Stimulated activated CD4-positive, alpha-beta T cell treated with anti-CD3 and anti-CD28 coated beads, Interleukin-1b, Interleukin-23, amount 100 ng/mL, for 48 hours (primary cell): ENCODE data around the gene NR5A2.

Experiments
- DNase-seq: peaks from one replicate; pipeline ENCODE4 v3.0.0-alpha.2; 2020

Gene NR5A2

DNA sequence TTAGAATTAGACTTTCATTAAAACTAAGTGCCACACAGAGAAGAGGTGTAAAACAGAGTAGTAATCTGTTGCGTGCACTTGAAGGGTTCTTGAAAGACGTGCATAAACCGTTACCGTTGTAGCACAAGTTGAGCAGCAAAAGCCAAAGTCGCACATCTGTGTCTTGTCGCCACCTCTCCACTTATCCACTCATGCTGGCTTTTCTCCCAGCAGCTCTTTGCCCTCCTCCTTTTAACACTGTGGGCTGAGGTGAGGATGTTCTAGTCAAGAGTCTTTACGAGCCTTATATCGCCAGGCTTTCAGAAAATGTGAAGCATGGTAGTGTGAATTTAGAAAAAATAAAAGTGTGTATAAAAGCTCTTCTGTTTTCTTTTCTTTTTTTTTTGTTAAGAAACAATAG lies 48.0 kb downstream of the NR5A2 start:
- no peak for DNase-seq

DNA sequence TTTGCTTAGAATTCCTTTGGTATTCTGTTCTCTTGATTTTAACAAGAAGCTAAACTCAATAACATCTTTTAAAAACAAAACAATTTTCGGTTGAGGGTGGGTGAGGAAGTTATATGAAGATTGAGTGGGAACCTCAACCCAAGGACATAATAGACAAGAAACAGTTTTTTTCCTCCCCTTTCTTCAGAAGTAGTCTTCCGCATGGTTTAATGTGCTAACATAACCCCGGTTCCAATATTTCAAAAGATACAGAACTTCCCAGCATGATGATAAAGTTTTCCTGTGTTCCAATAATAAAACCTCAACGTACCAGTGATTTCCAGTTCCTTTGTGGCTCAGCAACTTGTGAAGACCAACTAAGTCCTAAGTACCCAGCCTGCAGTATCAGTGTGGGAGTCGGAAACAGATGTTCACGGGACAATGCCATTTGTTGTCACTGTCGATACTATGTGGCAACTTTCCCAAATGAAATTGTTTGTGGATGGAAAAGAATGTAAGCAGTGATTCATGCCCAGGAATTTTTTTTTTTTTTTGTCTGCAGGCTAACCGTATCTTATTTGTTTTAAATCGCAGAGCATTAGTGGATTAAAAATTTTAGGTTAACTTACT lies 48.5 kb downstream of the NR5A2 start:
- no peak for DNase-seq

DNA sequence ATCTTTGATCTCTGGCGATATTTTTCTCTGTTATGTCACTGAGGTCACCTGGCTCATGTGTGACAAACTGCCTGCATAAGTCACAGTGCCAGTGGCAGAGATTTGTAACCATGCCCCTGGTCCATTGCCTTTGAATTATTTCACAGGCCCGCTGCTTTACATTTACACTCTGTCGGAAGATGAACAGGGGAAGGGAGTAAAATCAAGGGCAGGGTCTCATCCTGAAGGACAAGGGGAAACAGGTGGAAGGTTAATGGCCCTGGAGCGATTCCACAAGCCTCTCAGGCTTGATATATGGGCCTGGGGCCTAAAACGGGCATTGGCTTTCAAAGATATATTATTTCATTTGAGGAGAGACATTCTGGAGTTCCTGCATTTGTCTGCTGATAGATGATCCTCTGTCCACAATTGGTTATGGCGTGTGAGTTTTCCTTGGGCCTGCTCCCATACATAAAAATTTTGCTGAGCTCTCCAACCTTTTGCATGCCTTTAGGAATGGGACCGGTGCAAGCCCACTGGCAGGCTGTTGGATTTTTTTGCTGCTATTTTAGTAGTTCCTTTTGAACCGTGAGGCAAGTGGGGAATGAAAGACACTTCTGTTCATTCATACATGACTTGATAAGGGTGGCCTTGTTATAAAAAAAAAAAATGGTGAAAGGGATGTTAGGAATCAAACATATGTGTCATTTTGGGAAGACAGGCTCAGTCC lies 51.9 kb downstream of the NR5A2 start:
- no peak for DNase-seq

DNA sequence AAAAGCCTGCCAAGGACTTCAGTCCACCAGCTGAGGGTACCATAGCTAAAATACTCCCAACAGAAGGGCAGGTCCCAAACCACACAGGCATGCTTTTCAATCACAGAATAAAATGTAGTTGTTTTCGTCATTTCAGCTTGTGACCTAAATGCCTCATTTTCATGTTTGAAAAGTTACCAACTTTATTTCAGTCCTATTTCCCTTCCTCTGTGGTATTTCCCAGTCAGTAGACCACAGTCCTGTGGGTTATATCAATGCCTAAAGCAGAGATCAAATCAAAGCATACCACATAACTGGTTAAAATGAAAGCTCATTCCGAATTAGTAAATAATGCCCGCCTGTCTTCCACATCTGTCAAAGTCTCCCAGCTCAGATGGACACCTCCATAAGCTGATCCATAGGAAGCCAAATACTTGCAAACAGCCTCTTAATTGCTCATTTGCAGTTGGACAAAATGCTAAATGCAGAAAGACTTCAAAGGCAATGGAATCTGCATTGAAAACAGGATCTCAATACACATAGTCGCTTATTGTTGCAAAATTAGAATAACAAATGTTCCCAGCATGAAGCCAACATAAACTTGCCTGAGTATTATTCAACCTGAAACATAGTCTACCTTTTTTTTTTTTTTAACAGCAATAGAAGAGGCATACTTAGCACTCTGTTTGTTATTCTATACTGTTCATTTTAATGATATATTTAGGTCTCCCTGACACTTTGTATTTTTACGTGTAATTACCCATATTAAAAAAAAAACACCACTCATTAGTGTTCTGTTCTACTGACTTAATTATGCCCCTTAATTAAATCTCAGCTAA lies 53.9 kb downstream of the NR5A2 start:
- no peak for DNase-seq

DNA sequence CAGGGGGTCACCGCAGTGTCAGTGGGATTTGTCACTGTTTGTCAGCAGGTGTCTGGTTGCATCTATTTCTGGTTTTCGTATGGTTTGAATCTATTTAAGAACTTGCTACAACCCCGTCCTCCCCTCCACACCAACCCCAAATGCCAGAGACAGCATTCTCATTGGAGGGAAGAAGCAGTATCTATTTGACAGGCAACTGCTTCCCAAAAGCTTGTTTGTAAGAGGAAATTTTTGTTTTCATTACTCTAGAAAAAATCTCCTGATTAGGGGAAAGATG lies 54.4 kb downstream of the NR5A2 start:
- DNase-seq, result no peak

DNA sequence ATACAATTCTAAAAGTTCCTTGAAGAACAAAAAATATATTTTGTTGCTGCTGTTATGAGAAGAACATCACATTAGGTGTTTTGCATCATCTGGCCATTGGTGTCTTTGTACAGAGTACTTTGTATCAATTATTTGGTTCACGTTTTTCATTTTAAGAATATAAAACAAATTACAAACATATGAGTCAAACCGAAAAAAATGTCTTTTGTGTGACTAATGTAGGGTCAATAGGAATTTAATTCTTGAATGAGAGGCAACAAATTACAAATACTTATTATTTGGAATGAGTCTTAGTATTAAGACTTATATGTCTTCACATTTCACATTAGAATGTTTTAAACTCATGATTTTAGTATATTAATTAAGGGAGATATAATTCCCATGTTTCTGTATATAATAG lies 54.8 kb downstream of the NR5A2 start:
- DNase-seq, result no peak

DNA sequence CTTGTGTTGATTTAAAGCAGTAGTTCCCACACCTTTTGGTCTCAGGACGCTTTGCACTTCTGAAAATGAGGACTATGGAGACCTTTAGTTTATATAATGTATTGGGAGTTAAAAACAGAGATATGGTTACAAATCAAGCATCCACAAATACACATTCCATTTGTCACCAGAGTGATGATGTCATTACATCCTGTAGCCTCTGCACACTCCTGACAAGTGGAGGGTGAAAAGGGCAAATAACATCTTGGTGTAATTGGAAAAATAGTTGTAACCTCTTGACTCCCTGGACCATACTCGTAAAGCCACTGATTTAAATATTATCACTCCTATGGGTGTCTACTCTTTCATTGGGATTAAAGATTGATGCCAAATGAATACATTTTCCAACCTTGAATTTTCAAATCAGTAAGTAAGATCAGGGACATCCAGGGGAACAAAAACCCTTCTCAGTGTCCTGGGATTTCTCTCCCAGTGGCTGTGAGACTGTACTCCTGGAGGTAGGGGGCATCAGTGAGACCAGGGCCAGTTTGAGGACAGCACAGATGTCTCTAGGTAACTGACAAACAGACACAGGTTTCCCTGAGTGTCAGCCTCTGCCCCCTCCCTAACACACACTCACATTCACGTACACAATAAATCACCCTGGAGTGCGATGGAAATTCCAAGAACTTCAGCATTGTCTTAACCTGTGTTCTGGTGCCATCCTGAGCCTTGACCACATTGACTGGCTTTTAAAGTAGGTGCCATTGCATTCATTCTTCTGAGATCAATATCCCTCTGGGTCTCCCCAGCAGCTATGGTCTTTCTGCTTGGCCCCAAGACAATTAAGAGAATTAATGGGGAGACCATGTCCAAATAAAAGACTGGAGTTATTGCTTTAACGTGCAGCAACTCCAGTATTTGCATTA lies 63.0 kb downstream of the NR5A2 start:
- no peak for DNase-seq

DNA sequence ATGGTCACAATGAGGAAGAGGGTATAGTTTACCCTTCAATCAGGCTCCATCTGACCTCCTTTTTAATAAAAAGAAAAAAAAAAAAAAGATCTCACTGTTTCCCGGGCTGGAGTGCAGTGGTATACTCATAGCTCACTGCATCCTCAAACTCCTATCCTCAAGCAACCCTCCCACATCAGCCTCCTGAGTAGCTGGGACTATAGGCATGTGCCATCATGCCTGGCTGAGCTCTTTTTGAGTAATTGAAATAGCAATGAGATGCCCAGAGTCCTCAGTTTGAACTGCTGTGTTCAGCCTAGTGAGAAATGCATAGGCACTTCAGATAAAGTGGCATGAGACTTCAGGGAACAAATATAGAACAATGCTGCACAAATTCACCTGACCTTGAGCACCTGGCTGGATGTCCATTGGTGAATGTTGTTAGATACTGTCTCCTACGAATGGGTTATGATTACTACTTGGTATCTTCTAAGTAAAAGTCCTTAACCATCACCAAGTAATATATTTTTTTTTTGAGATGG lies 67.6 kb downstream of the NR5A2 start:
- no peak for DNase-seq

DNA sequence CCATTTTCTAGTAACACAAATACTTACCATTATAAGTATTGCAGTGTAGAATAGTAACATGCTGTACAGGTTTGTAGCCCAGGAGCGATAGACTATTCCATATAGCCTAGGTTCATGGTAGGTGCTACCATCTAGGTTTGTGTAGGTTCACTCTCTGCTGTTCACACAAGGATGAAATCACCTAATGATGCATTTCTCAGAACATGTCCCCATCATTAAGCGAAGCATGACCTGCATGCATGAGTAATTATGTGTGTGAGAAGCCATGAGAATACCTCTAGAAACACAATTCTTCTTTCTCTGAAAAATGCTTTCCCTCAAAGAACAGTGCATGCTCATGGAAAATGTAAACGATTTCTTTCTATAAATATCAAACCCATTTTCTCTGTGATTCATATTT lies 69.3 kb downstream of the NR5A2 start:
- DNase-seq, result no peak

DNA sequence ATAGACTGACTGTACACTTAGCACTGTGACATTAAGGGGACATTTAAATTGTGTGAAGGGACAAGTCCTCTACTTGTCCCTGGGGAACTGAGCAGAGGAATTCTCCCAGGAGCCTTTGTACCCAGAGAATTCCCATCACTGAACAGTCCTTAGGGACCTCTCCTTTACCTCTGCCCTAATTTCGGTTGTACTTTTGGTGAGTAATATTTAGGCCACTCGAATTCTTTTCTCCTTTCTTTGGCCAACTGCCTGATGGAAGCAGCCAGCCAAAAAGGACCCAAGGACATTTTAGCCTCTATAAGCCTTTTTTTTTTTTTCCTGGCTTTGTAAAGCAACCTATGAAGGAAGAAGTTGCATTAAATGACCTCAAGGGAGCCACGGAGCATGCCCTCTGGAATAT lies 71.5 kb downstream of the NR5A2 start:
- no peak for DNase-seq

DNA sequence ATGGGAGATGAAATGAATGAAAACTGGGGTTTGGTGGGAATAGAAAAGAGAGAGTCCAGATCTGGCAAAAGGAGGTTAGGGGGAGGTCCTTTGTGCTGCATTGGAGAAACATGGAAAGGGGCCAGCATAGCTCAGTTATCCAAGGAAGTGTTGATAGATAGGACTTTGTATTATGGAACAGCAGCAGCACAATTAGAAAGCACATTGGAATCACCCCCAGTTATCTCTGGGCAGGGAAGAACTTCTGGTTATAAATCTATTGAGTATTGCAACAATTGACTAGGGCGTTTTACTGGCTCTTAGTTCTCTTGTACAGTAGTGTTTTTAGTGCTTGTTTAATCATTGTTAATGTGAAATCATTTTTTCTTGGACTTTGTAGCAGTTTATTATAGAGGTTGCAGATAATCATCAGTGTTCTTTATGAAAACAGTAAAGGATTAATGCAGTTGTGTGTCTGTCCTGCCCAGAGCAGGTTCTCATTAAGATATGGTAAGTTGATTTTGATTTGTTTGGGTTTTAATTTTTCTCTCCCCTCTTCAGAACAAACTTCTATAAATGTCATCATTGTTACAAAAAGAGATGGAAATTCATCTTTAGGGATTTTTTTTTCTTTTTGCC lies 76.6 kb downstream of the NR5A2 start:
- no peak for DNase-seq

DNA sequence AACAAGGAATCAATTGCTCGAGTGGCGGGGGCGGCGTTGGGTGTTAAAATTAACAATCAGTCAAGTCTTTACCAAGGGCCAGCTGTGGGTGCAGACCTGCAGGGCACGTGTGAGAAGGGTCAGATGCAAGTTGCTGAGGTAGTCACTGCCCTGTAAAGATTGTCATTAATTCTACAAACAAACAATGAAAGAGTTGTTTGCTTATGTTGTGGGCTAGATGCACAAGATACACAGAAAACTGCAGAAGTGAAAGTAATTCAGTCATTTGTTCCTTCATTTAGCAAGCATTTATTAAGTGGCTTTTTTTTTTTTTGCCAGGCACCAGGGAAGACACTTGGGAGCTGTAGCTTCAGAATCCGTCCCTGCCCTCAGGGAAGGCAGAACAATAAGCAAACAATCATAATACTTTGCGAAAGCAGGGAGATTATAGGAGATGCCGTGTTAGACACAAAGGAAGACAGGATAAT lies 79.5 kb downstream of the NR5A2 start:
- no peak for DNase-seq

DNA sequence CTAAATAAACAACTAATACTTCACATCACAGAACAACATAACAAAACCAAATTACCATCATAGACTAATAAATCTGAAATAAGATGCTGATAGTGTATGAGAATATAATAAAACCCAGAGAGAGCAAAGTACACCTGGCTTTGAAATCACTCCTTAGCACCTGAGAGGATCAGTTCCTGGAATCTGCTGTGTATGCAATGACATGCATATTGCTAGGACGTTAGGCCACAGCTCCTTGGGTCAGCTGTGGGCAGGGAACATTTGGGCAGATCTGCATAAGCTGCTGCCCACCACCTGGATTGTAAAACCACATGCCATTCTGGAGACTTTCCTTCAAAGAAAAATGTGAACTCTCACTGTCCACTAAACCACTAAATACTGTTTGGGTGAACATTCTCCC lies 81.1 kb downstream of the NR5A2 start:
- no peak for DNase-seq

DNA sequence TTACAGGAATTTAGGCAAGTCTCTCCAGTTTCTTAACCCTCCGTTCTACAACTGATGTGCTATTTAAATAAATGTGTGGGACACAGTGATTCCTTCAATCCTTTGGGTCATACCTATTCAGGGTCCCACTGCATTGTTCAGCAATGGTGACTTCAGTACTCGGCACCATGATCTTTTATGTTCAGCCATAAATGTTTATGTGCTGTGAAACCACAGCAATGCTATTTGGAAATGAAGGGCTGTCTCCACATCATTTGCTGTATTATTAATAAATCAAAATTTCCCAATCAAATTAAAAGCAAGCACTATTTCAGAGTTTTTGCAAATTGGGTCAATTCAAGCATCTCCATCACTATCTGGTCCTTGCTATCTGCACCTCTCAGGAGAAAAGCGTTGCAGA lies 84.8 kb downstream of the NR5A2 start:
- no peak for DNase-seq

DNA sequence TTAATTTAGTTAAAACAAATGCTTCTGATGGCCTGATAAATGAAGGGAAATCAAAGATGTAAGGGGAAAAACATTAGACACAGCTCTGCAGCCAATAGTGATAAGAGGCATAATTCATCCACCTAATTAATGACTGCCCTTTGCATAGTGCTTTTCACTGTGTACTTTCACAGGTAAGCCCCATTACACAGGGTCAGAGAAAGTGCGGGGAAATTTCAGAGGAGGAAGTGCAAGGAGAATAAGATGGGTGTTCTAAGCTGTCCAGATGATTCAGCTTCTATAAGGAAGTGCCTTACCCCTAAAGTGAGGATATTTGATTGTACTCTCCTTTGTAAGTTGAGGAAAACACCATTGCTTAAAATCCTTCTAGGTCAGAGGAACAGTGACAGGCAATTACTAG lies 88.0 kb downstream of the NR5A2 start:
- DNase-seq, result no peak

DNA sequence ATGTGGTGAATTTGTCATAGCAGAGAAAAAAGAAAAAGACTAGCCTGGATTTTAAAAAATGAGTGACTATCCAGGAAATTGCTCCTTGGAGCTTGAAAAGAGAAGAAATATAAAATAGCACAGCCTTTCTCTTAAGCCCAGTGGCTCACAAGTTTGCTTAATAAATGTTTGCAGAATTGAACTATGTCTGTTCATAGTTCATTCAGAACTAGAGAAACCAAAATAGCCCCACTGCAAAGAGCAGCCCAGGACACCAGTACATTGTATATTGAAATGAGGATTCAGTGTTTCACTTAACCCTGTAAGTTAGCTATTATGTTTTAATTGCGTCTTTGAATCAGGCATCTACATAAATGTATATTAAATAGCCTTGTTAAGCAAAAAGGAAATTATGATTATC lies 88.8 kb downstream of the NR5A2 start:
- no peak for DNase-seq

DNA sequence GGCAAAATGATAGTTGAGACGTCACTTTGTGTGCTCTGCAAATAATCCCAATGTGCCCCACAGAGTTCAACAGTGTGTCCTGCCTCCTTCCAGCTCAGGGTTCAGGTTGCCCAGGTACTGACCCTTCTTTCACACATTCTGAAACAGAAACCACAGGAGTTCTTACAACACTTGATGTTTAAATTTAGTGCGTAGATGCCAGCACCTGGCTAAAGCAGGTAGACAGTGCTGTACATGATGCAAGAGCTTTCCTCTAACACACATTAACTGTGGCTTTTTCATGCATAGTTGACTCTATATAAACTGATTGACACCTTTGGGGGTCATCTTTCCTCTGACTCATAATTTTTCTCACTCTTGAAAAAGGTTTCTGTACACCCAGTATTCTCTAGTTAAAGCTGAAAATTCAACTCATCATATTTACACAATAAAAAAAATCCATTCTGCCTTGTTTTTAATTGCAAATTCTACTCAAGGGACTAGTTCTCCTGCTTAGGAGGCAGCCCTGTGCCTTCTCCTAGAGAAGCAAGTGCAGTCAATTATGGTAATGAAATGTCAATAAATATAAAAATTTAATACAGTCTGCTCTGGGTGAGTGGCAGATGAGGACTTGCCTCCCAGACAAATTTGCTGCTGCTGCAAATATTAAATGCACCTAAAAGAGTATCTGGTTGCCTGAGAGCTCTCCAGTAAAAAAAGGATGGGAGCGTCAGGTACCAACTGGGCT lies 91.4 kb downstream of the NR5A2 start:
- no peak for DNase-seq

DNA sequence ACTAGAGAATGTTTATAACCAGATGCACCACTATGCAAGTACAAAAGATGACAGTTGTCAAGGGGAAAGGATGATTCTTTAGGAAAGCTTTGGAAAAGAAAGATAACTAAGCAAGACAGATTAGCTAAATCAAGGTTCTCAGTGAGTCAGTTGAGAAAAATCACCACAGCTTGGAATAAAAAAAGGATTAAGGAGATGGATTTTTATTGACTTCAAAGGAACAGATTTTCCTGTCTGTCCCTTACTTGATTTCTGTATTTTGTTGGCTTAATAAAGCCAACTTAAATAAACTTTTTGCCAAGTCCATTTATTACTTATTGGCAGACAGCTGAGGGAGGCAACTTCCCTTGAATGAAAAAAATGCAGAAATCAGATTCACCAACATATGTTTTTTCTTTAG lies 93.9 kb downstream of the NR5A2 start:
- DNase-seq, result no peak

DNA sequence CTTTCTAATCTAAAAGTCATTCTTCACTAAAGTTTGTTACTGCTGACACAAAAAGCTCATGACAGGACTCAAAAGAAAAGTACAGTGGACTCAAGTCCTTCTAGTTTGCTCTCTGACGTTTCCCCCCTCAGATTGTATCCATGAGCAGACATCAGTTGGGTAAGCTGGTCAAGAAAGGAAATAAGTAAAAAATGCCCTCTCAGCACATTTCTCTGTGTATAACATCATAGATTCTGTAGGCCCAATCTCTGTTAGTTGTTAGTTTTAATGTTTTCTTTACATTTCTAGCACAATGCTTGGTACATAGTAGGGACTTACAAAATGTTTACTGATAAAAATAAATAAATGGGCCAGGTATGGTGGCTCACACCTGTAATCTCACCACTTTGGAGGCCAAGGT lies 96.8 kb downstream of the NR5A2 start:
- DNase-seq, result no peak

DNA sequence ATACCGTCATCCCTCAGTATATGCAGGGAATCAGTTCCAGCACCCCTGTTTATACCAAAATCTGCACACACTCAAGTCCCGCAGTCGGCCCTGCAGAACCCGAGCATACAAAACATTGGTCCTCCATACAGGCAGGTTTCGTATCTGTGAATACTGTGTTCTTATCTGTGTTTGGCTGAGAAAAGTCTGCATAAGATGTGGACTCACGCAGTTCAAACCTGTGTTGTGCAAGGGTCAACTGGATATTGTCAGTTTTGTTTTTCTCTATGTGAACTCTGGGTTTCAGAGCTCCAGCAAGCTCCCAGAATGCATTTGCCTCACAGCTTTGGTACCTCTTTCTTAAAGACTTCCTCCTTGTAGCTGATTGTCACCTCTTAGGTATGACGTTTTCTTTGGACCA lies 100.6 kb downstream of the NR5A2 start:
- DNase-seq, result no peak

DNA sequence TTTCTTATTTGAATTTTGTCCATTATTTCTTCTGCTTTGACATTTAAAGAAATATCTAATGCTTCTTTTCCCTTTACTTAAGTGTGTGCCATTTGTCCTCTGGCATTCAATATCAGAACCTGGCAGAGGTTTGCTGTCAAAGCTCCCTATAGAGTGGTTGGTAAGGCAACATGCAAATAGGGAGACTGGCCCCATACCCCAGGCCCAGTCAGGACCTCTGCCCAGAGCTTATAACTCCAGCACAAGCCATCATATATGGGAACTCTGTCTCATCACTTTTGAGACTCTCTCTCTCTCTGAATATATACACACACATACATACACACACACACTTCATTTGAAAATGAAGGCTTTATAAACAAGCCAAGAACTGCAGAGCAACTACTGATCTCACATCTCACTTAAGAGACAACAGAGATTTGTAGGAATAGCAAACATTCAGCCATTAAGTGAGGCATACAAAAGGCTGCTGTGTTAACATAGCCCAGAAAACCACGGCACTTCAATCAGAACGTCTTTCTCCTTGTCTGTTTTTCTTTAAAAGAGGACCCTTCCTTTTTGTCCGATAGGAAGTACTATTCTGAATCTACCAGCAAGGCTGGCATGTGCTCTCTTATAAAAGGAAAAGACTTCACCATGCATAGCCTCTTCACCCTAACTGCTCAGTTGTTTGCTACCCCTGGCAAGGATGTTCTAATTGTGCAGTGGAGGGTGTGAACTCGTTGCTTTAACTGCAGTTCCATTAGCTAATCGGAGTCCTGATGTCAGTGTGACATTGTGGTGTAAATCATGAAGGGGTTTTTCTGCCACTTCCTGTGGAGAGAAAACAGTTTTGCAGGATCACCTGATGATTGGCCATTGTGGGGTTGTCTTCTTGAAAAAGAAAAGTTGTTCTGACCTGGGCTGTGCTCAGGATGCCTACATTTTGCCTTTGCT lies 101.7 kb downstream of the NR5A2 start:
- no peak for DNase-seq
